ENCODE results near the gene BCL2.

GRCh38 chr18:63314062-63314790 lies 5.3 kb downstream of the BCL2 start:
- no peak for TF ChIP-seq CTCF (IDR thresholded peaks at IDR 0.05)
- no peak for TF ChIP-seq POLR2A (IDR thresholded peaks at IDR 0.05)
